DMS53 (cell line): ENCODE results near the gene LDLRAD4.

ENCODE experiments used
- DNase-seq: peaks from one replicate; lab custom pipeline; 2025; lab: John Stamatoyannopoulos, UW

LDLRAD4 gene

DNA sequence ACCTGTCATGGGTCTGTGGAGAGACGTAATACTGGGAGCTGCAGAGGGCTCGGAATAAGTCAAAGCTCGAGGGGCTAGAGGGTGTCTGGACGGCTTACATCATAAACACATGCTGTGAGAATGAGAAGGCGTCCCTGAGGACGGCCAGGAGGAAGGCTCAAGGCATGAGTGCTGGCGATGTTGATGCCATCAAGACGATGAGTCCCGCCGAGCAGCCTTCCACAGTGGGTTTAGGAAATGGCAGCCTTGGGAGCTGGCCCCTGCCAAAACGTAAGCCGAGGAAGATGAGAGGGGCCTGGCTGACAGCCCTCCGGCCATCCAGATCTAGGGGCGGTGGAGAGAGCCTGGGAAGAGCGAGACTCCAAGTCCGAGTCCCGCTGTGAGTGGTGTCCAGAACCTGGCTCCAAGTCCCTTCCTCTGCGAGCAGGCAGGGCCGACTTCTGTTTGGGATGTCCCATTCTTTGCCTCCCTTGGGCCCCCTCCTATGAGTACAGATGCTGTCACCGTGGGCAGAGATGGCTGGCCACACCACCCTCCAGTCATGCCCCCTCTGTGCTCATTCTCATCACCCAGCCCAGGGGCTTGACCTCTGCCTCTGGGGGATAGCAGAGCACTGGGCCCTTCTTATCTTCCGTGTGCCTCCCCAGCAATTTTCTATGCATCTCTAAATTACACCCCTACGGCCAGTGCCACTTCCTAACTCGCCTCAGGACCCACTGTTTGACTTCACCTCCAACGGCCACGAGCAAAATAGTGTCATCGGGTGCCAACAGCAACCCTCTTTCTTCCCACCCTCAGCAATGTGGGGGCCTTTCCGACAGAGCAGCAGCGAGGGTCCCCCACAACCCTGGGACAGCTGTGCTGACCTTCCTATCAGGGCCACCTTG lies 332.1 kb downstream of the LDLRAD4 start:
- DNase-seq, result no peak

DNA sequence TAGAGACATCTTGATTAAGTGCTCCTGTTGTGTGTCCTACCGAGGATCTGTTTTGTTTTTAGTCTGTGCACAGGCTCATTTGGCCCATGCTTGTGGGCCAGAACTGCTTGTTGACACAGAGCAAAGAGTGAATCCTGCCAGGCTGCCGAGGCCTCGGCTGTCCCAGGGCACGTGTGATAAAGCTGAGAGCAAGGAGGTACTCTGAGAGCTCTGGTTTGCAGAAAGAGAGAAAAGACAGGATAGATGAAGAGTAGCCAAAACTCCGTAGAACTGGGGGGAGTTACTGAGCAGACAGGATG lies 332.7 kb downstream of the LDLRAD4 start:
- no peak for DNase-seq

DNA sequence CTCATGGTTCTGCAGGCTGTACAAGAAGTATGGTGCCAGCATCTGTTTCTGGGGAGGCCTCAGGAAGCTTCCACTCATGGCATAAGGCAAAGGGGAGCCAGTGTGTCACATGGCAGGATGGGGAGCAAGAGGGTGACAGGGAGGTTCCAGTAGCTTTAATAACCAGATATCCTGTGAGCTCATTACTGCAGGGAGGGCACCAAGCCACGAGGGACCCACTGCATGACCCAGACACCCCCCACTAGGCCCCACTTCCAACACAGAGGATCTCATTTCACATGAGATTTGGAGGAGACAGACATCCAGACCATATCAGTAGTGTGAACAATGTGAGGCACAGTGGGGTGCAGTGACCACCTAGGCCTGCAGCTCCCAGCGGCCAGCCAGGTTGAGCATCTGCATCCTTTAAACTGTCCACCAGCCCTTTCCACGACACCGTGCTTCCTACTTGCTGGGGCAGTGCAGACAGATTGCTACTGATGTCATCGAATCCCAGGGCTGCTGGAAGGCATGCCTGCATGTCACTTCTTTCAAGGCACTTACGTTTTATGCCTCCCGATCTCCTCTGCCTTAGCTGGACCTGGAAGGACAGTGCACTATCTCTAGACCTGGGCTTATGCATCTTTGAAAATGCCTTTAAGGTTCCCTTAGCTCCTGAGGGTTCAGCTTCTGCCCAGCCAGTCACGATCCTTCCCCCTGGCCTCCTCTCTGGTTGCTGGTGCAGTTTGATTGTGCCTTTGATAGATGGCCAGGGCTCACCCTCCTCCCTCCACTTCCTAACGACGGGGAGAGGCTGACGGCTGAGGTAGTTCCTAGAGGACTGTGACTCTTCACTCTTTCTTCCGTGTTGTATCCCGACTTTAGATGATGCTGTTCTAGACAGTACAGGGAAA lies 333.5 kb downstream of the LDLRAD4 start:
- no peak for DNase-seq

DNA sequence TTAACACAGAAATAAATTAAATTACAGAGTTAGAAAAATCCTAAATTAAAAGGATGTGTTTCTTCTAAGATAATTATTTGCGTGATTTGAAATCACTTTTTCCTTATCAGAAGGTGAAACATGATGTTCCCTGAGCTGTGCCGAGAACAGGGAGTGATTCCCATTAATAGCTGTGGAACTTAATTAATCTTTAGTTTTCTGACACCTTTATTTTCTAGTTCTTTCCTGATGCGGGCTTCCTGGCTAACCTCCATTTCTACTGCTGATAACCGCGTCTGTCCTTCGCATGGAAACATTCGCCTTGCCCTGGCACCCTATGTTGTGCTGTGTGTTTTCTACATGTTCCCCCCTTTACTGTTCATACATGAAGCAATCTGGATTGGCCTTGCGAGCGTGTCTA lies 334.9 kb downstream of the LDLRAD4 start:
- no peak for DNase-seq

DNA sequence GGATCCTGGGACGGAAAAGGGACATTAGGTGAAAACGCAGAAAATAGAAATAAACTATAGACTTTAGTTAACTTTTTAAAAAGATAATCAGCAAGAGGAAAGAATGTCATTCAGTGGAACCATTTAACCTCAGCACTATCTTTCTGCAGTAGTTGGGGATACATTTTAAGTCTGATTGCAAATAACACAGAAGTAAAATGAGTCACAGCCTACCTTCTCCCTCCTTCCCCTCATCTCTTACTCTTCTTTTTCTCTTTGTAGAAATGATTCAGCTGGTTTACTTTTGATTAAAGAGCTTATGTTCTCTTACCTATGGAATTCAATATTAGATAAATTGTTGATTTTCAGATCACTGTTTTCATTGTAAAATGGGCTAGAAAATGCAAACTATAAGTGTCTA lies 336.6 kb downstream of the LDLRAD4 start:
- DNase-seq, result no peak

DNA sequence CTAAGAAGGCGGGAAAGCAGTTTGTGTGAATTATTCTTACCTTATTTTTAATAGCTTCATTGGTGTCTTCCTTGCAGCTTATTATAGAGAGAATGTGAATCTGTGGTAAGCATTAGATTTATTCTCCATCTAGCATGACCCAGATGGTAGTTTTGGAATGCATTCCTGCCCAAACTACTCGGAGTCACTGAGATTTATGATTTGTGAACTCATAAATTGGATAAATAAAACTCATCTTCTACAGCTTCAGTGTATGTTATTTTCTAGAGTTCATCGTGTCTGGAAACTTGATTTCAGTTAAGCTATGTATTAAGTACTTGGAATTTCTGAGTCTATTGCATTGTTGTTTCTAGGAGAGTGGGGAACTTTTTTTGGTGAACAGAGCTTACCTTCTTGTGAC lies 337.3 kb downstream of the LDLRAD4 start:
- no peak for DNase-seq

DNA sequence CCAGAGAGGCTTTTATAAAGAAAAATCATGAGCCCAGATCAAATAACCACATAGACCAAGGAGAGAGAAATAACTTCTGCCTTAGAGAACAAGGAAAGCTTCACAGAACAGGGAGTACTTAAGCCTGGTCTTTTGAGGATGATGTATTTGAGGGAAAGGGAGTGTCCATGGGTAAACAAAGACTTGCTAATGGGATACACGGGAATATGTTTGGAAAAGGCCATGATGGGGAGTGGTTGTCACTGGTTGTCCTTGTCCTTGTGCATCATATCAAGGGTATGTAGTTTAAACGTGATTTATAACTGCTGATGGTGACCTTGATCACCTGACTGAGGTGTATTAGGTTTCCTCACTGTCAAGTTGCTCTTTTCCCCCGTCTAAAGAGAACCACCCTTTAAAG lies 337.9 kb downstream of the LDLRAD4 start:
- DNase-seq, result no peak

DNA sequence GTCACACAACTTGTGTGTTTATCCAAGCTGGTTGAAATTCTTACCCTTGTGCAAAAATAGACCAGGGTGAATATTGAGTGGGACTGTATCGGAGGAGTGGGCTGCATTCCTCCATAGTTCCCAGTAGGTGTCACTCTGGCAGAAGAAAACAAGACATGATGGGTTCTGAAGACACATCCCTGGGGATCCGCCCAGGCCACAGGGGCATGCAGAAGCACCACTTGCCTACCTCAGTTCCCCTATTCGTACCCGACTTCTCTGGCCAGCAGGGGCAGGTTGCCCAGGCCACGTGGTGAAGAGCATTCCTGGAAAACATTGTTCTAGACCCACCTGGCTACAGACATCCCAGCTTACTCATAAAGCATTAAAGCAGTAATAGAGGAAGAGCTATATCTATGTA lies 339.6 kb downstream of the LDLRAD4 start:
- peak; percentile 55 for DNase-seq

DNA sequence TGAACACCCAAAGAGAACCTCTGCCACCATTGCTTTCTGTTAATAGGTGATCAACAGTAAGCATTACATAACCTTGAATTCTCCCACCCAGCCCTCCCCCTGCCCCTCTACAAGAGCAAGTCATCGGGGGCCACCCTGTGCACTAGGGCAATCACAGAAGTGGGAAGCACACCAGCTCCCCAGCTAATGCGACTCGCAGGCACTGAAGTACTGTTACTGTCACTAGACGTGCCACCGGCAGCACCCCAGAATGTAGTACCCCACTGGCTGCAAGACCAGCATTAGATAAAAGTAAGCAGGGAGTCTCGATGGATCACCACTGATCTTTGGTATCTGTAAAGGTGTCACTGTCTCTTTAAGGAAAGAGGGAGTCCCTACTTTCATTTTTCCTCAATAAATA lies 340.2 kb downstream of the LDLRAD4 start:
- DNase-seq, result no peak

DNA sequence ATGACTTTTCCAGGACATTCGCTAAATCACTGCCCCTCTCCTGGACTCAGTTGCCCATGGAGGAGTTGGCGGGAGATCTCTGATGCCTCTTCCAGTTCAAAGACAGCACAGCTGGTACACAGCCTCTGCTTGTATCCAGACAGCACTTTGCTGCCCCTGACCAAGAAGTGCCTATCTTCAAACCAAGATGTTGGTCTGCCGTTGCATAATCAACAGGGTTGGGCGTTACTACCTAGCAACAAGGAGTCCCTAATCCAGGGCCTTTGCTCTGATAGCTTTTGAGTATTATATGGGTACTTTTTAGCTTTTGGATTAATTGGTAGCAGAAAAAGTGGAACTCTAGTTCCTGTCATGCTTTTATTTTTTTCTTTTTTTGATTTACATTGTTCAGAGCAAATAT lies 341.2 kb downstream of the LDLRAD4 start:
- no peak for DNase-seq

DNA sequence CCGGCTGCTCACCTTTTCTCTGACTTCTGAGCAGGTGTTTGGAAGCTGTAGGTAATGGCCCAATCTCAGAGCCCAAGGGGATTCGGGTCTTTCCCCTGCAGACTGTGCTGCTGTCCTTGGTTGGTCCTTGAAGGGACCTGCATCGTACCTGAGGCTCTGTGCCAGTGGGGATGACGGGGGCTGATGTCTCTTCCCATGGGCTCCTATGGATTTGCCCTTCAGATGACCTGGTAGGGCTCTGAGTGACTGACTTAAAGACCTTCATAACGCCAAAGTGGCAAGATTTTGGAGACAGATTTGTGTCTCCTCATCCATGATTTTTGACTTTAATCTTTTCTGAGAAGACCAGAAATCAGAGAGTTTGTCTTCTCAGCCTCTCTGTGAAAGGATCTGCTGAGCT lies 341.7 kb downstream of the LDLRAD4 start:
- no peak for DNase-seq

DNA sequence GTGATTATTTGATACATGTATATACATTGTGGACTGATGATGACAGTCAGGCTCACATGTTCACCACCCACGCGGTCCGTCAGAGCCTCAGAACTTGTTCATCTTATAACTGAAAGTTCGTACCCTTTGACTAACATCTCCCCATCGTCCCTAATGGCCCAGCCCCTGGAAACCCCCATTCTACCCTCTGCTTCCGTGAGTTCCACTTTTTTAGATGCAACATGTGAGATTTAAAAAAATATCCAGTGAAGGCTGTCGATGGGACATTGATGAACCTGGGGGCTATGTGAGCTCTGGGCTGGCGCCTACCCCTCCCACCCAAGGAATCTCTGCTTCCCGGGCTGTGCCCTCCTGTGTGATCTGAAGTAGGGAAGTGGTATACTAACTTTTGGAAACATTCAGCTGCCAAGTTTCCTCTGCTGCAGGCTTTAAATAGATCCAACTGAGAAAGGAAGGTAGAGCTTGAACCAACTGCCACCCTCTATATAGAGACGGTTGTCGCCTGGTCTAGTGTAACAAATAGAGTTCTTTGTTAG lies 344.0 kb downstream of the LDLRAD4 start:
- no peak for DNase-seq

DNA sequence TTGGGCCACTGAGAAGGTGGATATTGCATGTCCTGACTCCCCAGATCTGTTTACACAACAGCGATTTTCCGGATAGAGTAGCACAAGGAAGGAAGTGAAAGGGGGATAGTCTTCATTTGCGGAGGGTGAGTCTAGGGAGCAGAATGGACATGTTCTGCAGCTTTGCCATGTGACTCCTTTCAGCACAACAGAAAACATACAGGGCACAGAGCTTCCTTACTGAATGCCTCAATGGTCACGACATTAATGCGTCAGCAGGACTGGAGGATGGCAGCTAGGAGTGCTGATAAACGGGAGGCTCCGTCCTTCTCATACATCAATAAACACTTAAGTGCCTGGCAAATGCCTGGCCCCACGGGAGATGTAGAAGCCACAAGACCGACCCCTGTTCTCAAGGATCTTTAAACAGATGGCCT lies 344.8 kb downstream of the LDLRAD4 start:
- no peak for DNase-seq

DNA sequence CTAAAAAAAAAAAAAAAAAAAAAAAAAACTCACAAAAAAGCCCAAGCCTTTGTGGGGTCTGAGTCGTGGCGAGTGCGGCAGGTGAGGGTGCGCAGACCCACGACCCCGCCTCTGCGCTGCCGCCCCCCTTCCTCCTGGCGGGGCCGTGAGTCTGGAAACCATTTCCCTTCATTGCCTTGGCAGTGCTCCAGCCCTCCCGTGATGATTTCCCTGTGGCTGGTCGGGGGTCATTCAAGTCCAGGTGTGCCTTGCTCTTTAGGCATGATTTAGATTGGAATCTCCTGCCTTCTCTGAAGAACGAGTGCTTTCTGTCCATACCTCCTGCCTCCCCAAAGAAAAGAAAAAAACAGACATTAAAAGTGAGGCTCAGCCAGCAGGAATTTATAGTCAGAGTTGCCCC lies 346.0 kb downstream of the LDLRAD4 start:
- DNase-seq, result no peak

DNA sequence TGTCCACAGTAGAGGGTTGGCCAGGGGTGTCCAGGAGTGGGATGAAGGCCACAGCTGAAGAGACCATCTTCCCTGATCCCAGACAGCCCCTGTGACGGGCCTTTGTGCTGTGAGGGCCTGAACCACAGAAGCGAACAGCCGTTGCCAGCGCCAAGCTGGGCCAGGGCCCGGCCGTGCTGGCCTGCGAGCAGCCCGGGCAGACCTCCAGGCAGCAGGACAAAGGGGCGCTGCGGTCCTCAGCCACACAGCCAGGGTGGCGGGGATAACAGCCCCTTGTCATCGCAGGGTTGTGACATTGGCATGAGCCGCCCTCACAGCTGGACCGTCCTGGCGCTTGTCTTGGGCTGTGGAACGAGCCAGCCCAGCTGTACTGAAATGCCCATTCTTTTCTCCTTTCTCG lies 346.7 kb downstream of the LDLRAD4 start:
- DNase-seq, result no peak

DNA sequence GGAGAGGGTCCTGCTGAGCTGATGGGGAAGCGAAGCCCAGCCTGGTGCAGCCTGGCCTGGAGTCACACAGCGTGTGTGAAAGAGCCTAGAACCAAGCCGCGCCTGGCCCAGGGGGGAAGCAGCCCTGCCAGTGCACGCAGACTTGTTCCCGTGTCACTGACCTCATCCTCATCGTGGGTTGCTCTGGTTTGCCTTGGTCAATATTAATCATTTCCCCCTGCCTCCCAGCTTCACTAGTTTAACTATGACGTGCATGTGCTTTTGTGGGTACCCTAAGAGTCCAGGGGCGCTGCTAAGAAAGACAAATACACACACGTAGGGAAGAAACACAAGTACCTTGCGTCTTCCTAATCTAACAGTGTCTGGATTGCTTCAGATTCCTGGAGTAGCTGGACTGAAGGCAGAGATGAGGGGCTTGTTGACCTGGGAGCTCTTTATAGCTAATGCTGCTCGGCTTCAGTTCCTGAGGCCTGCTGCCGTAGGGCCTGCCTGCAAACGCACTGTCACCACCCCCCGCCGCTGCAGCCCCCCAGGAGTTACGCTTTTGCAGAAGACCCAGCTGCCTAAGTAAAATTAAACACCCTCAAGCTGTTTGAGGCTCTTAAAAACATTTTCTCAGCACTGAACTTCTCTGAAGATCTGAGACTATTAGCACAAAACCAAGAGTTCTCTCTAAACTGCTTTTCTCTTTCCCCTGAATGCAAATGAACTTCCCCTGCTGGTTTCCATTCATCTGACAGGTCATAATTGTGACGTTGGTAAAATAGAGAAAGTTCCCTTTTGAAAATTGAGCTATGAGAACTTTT lies 348.6 kb downstream of the LDLRAD4 start:
- no peak for DNase-seq

DNA sequence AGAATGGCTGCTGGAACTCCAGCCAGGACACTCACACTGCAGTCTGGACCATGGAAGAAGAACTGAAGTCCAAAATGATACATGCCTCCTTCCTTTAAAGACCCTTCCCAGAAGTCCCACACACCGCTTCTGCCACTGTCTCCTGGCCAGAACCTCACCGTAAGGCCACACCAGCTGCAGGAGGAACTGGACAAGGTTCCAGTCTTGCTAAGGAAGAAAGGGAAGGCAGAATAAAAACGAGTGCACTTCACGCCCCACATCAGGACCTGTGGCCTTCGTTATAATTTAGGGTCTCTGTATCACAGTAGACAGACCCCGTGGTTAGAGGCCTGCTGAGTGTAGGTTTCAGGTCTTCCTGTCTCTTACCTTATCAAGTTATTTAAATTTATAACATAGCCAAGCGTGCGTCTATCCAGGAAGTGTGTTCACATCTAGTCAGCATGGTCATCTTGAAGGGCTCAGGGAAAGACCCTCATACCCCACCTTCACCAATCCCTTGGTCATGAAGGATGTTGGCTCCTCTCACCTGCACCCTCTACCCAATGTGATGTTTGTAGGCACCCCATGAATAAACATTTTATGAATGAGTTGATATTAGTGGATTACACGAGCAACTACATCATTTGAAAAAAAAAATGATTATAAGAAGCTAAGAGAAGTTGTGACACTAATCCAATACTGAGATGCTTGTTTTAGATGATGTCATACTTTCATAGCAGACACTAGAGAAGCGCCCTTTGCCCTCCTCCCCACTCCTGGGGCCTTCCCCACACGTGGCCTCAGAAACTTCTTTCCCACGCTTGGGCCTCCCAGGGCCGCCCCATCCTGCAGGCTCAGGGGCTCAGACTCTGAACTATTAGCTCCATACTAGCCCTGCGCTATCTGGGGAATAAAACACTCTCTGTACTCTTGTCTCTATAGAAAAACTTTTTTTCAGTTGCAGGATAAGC lies 350.2 kb downstream of the LDLRAD4 start:
- DNase-seq, result peak; percentile 33

DNA sequence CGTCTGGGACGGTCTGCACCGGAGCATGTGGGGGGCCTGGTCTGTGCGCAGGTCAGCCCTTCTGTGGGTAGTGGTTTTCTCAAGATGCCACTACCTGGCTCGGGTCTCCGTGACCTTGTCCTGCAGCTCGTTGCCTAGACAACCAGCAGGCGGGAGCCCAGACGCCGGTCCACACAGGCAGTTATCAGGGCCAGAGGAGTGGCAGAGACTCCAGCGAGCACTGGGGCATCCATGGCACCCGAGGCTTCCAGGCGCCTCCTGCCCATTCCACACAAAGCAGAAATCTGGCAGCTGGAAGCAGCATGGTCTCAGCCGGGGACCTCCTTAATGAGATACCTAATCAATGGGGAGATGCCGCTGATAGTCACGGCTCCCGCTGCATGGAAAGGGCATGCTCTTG lies 351.7 kb downstream of the LDLRAD4 start:
- no peak for DNase-seq

DNA sequence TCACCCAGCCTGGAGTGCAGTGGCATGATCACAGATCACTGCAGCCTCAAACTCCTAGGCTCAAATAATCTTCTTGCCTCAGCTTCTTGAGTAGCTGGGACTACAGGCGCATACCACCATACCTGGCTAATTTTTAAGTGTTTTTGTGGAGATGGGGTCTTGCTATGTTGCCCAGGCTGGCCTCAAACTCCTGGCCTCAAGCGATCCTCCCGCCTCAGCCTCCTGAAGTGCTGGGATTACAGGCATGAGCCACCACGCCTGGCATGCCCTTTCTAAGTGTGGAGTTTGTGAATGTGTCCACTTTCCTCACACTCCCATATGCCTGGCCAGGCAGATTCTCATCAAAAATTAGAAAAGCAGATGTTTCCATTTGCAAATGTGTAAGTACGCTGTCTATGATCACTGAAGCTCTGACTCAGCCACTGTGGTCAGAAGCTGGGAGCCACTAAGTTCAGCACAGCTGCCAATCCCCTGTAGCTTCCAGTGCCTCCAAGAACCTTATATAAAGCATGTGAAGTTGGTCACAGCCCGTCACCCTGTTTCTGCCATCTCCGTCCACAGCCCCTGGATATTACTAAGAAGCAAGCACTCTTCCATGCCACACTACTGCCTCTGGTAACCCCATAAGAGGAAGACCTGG lies 352.4 kb downstream of the LDLRAD4 start:
- no peak for DNase-seq

DNA sequence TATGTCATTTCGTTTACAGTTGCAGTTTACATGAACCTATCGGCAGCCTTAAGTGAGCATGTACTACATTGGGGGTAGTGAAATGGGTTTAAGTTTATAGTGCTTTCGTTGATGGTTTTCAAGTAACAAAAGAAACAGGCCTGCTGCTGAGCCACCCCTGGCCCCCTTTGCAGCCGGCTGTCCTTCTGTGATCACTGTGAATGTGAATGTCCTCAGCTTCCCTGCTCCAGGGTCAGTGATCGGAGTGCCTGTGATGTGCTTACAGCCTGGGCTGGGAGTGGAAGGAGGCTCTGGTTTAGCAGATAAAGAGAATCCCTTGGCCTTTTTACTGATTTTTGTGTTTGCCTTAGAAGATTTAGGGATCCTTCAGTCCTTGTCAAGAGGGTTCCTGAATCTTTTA lies 353.6 kb downstream of the LDLRAD4 start:
- no peak for DNase-seq

DNA sequence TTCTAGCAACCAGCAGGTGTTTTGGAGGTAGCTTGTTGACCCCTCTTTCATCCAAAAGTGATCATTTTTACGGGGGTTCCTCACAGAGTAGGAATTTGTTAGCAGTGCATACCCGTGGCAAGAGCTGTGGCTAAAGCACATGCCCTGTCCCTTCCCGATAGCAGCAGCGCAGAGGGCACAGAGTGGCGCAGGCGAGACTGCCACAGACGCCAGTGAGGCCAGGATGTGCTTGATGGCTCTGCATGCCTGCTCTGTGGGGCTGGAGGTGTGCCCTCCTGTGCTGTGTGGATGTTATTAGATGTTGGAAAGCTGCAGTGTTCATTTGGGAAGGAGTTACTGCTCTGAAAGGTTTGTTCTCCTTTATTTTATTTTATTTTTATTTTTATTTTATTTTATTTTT lies 354.2 kb downstream of the LDLRAD4 start:
- DNase-seq, result no peak
